HEK293T (cell line): ENCODE results near the gene IFI27L2.

Experiments
- BHLHE40 ChIP-seq: fragments of 450-650 bp; IDR thresholded peaks from 2 replicates; pipeline ENCODE4 v1.6.1; 2016; ENCODE audit warnings: mild to moderate bottlenecking, moderate library complexity, borderline replicate concordance
- TARDBP ChIP-seq: fragments of 450-650 bp; IDR thresholded peaks from 2 replicates; pipeline ENCODE4 v1.6.1; 2016

GRCh38 chr14:94112513-94113063 is 16.8 kb downstream of the IFI27L2 start:
- TF ChIP-seq TARDBP (no peak), BHLHE40 (no peak)
